SK-N-SH treated with all-trans-retinoic acid at 6 μM for 48 hours (cell line): ENCODE data around the gene ABCB1.

Experiments
- ATAC-seq: fragments of 200-7000 bp; cut with Tn5 transposase; 3 replicates; pipeline ENCODE4 v1.9.1; 2020; ENCODE audit warnings: mild to moderate bottlenecking, moderate library complexity
- ARNTL ChIP-seq: fragments of 450-650 bp; formaldehyde crosslinking; IDR thresholded peaks from 2 replicates; pipeline ENCODE4 v1.5.0; 2020; ENCODE audit warnings: low read depth, mild to moderate bottlenecking, moderate library complexity, borderline replicate concordance
- BACH2 ChIP-seq: fragments of 250-450 bp; sonication (Bioruptor Pico); IDR thresholded peaks from 2 replicates; pipeline ENCODE4 v1.9.0; 2021; ENCODE audit warnings: mild to moderate bottlenecking, borderline replicate concordance
- CREB5 ChIP-seq: fragments of 250-450 bp; sonication (Bioruptor Pico); IDR thresholded peaks from 2 replicates; pipeline ENCODE4 v1.5.1; 2020; ENCODE audit warnings: low read depth, mild to moderate bottlenecking, moderate library complexity
- CSDC2 ChIP-seq: fragments of 250-450 bp; sonication (Bioruptor Pico); IDR thresholded peaks from 2 replicates; pipeline ENCODE4 v1.5.0; 2020; ENCODE audit warnings: mild to moderate bottlenecking, moderate library complexity
- CSRNP3 ChIP-seq: fragments of 250-450 bp; sonication (Bioruptor Pico); IDR thresholded peaks from 2 replicates; pipeline ENCODE4 v1.5.1; 2021; ENCODE audit warnings: mild to moderate bottlenecking, moderate library complexity
- ESRRG ChIP-seq: fragments of 250-450 bp; sonication (Bioruptor Pico); IDR thresholded peaks from 2 replicates; pipeline ENCODE4 v1.6.1; 2021; ENCODE audit warnings: mild to moderate bottlenecking
- GLIS3 ChIP-seq: fragments of 250-450 bp; sonication (Bioruptor Pico); IDR thresholded peaks from 2 replicates; pipeline ENCODE4 v1.5.0; 2020; ENCODE audit warnings: mild to moderate bottlenecking, moderate library complexity
- ISL1 ChIP-seq: fragments of 250-450 bp; sonication (Bioruptor Pico); IDR thresholded peaks from 2 replicates; pipeline ENCODE4 v2.1.2; 2022; ENCODE audit warnings: mild to moderate bottlenecking, moderate library complexity
- OSR1 ChIP-seq: fragments of 250-450 bp; sonication (Bioruptor Pico); IDR thresholded peaks from 2 replicates; pipeline ENCODE4 v1.8.0; 2022; ENCODE audit warnings: moderate library complexity, mild to moderate bottlenecking, inconsistent platforms
- POU6F1 ChIP-seq: fragments of 250-450 bp; sonication (Bioruptor Pico); IDR thresholded peaks from 2 replicates; pipeline ENCODE4 v1.8.0; 2021; ENCODE audit warnings: low read depth, mild to moderate bottlenecking, moderate library complexity, borderline replicate concordance
- PPARA ChIP-seq: fragments of 250-450 bp; sonication (Bioruptor Pico); IDR thresholded peaks from 2 replicates; pipeline ENCODE4 v1.5.0; 2020; ENCODE audit warnings: mild to moderate bottlenecking, borderline replicate concordance
- RARB ChIP-seq: fragments of 250-450 bp; sonication (Bioruptor Pico); IDR thresholded peaks from 2 replicates; pipeline ENCODE4 v1.8.0; 2021; ENCODE audit warnings: mild to moderate bottlenecking, moderate library complexity
- SNAI2 ChIP-seq: fragments of 250-450 bp; sonication (Bioruptor Pico); IDR thresholded peaks from 2 replicates; pipeline ENCODE4 v1.5.0; 2020; ENCODE audit warnings: mild to moderate bottlenecking, moderate library complexity
- TCF4 ChIP-seq: fragments of 250-450 bp; sonication (Bioruptor Pico); IDR thresholded peaks from 2 replicates; pipeline ENCODE4 v1.8.0; 2021; ENCODE audit warnings: mild to moderate bottlenecking, moderate library complexity, borderline replicate concordance
- TOX ChIP-seq: fragments of 250-450 bp; sonication (Bioruptor Pico); IDR thresholded peaks from 2 replicates; pipeline ENCODE4 v1.8.0; 2021; ENCODE audit warnings: mild to moderate bottlenecking, moderate library complexity, borderline replicate concordance
- TSHZ2 ChIP-seq: fragments of 250-450 bp; sonication (Bioruptor Pico); IDR thresholded peaks from 2 replicates; pipeline ENCODE4 v1.5.0; 2020; ENCODE audit warnings: mild to moderate bottlenecking, moderate library complexity
- ZC3H10 ChIP-seq: fragments of 250-450 bp; sonication (Bioruptor Pico); IDR thresholded peaks from 2 replicates; pipeline ENCODE4 v1.5.1; 2021; ENCODE audit warnings: mild to moderate bottlenecking, moderate library complexity
- ZFP3 ChIP-seq: fragments of 250-450 bp; sonication (Bioruptor Pico); IDR thresholded peaks from 2 replicates; pipeline ENCODE4 v1.5.0; 2020; ENCODE audit warnings: mild to moderate bottlenecking, moderate library complexity
- ZFP30 ChIP-seq: fragments of 450-650 bp; formaldehyde crosslinking; IDR thresholded peaks from 2 replicates; pipeline ENCODE4 v1.5.0; 2022; ENCODE audit warnings: mild to moderate bottlenecking, moderate library complexity
- ZNF565 ChIP-seq: fragments of 450-650 bp; formaldehyde crosslinking; conservative IDR thresholded peaks from 2 replicates; pipeline ENCODE4 v1.5.0; 2020; ENCODE audit warnings: low read depth, mild to moderate bottlenecking, moderate library complexity
- ZNF70 ChIP-seq: fragments of 450-650 bp; formaldehyde crosslinking; IDR thresholded peaks from 2 replicates; pipeline ENCODE4 v1.5.0; 2020; ENCODE audit warnings: mild to moderate bottlenecking, moderate library complexity
- ZNF8 ChIP-seq: fragments of 450-650 bp; formaldehyde crosslinking; IDR thresholded peaks from 2 replicates; pipeline ENCODE4 v1.5.0; 2020; ENCODE audit warnings: mild to moderate bottlenecking, moderate library complexity

Gene ABCB1

GRCh38 chr7:87627634-87627994 is 26.9 kb upstream of the ABCB1 start:
- TF ChIP-seq CSRNP3 (no peak), RARB (CRISPR knock-in tag) (no peak), ZFP30 (CRISPR knock-in tag) (no peak), PPARA (no peak), ZNF70 (CRISPR knock-in tag) (no peak), ZNF8 (CRISPR knock-in tag) (no peak), SNAI2 (CRISPR knock-in tag) (no peak), POU6F1 (CRISPR knock-in tag) (no peak)
- peak; percentile 63 for ATAC-seq

GRCh38 chr7:87625101-87625500 is 24.4 kb upstream of the ABCB1 start:
- no peak for TF ChIP-seq OSR1 (CRISPR knock-in tag)
- TF ChIP-seq TCF4 (CRISPR knock-in tag): no peak
- no peak for TF ChIP-seq TOX (CRISPR knock-in tag)
- no peak for TF ChIP-seq POU6F1 (CRISPR knock-in tag)
- TF ChIP-seq ZFP30 (CRISPR knock-in tag): no peak
- no peak for TF ChIP-seq ZNF565 (CRISPR knock-in tag)
- no peak for TF ChIP-seq GLIS3 (CRISPR knock-in tag)
- no peak for TF ChIP-seq PPARA
- TF ChIP-seq ARNTL (CRISPR knock-in tag): no peak
- no peak for TF ChIP-seq ZNF70 (CRISPR knock-in tag)
- ATAC-seq: no peak

GRCh38 chr7:87624628-87625027 is 23.9 kb upstream of the ABCB1 start:
- TF ChIP-seq TOX (CRISPR knock-in tag): no peak
- no peak for TF ChIP-seq BACH2 (CRISPR knock-in tag)
- TF ChIP-seq ESRRG: no peak
- TF ChIP-seq ISL1 (CRISPR knock-in tag): no peak
- TF ChIP-seq ZFP3 (CRISPR knock-in tag): no peak
- no peak for TF ChIP-seq GLIS3 (CRISPR knock-in tag)
- no peak for TF ChIP-seq TSHZ2
- no peak for TF ChIP-seq OSR1 (CRISPR knock-in tag)
- TF ChIP-seq ZNF8 (CRISPR knock-in tag): no peak
- TF ChIP-seq ZNF70 (CRISPR knock-in tag): no peak
- TF ChIP-seq POU6F1 (CRISPR knock-in tag): no peak
- TF ChIP-seq ZNF565 (CRISPR knock-in tag): no peak
- TF ChIP-seq ZC3H10: no peak
- no peak for TF ChIP-seq CREB5 (CRISPR knock-in tag)
- TF ChIP-seq PPARA: no peak
- no peak for TF ChIP-seq CSRNP3
- no peak for TF ChIP-seq ARNTL (CRISPR knock-in tag)
- TF ChIP-seq CSDC2 (CRISPR knock-in tag): no peak
- TF ChIP-seq ZFP30 (CRISPR knock-in tag): no peak
- ATAC-seq: no peak
